Type B pancreatic cell (in vitro differentiated cells): ENCODE results near the gene RGS17. TPM values are rescaled to one million over a fixed set of nuclear protein-coding genes. Genes with fewer than 3 reads are reported as not detected.
"Not testable (repeated sequence)": the region's sequence is repeated elsewhere in the genome, so short reads cannot be mapped to it uniquely, and the experiment has no call there.

Source experiments
- DNase-seq: peaks from one replicate; pipeline ENCODE4 v3.0.0; 2021; ENCODE audit warnings: mixed read lengths; ENCODE audit not compliant: unreplicated experiment; ENCODE audit errors: extremely low spot score
- H3K27ac Mint-ChIP-seq: 2 replicates; pipeline ENCODE4 v1.8.0; 2021; ENCODE audit warnings: mild to moderate bottlenecking, mixed read lengths
- H3K27me3 Mint-ChIP-seq: 2 replicates; pipeline ENCODE4 v1.8.0; 2021; ENCODE audit warnings: mixed read lengths
- H3K36me3 Mint-ChIP-seq: 2 replicates; pipeline ENCODE4 v1.8.0; 2021; ENCODE audit warnings: mixed read lengths
- H3K4me1 Mint-ChIP-seq: one replicate; pipeline ENCODE4 v1.8.0; 2021; ENCODE audit warnings: mixed read lengths; ENCODE audit not compliant: unreplicated experiment
- H3K4me3 Mint-ChIP-seq: 2 replicates; pipeline ENCODE4 v1.8.0; 2021; ENCODE audit warnings: mild to moderate bottlenecking, mixed read lengths
- H3K9me3 Mint-ChIP-seq: 2 replicates; pipeline ENCODE4 v1.8.0; 2021; ENCODE audit warnings: mixed read lengths
- total RNA-seq: library from RNA; stranded (reverse); gene quantifications from 2 replicates; pipeline ENCODE4 v1.2.1, GENCODE V29; 2021; ENCODE audit warnings: low replicate concordance
- TF ChIP-seq, protein P1 (sequence below): fragments of 200-600 bp; sonication (generic); conservative IDR thresholded peaks from 2 replicates; pipeline ENCODE4 v1.5.0; 2021; ENCODE audit warnings: antibody characterized with exemption, mild to moderate bottlenecking

RGS17 gene
- total RNA-seq, 1 donor from 2014 or later = 3.7 TPM

- TF ChIP-seq, protein P1, sequence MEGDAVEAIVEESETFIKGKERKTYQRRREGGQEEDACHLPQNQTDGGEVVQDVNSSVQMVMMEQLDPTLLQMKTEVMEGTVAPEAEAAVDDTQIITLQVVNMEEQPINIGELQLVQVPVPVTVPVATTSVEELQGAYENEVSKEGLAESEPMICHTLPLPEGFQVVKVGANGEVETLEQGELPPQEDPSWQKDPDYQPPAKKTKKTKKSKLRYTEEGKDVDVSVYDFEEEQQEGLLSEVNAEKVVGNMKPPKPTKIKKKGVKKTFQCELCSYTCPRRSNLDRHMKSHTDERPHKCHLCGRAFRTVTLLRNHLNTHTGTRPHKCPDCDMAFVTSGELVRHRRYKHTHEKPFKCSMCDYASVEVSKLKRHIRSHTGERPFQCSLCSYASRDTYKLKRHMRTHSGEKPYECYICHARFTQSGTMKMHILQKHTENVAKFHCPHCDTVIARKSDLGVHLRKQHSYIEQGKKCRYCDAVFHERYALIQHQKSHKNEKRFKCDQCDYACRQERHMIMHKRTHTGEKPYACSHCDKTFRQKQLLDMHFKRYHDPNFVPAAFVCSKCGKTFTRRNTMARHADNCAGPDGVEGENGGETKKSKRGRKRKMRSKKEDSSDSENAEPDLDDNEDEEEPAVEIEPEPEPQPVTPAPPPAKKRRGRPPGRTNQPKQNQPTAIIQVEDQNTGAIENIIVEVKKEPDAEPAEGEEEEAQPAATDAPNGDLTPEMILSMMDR = no peak
- Mint-ChIP-seq H3K27me3 (peaks cover 17% of the 10 kb centered on the region), H3K4me1 (no peaks in the 10 kb centered on the region), H3K4me3 (no peak overlapping the region), H3K27ac (no peak overlapping the region), H3K36me3 (no peaks in the 10 kb centered on the region), H3K9me3 (peaks cover 3% of the 10 kb centered on the region)
- DNase-seq = no peak
These were observed 15.3 kb upstream of the RGS17 start for GRCh38 chr6:153146413-153146812.

DNA sequence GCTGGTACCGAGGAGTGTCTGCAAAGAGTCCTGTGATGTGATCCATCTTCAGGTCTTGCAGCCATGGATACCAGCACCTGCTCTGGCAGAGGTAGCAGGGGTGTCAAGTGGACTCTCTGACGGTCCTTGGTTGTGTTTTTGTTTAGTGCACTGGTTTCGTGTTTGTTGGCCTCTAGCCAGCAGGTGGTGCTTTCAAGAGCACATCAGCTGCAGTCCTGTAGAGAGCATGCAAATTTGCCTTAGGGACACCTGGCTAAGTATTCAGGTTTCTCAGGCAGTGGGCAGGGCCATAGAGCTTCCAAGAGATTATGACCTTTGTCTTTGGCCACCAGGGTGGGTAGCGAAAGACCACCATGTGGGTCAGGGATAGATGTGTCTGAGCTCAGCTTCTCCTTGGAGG lies 14.5 kb upstream of the RGS17 start:
- Mint-ChIP-seq H3K27me3 (peaks cover 17% of the 10 kb centered on the region), H3K27ac (no peak overlapping the region), H3K9me3 (peaks cover 3% of the 10 kb centered on the region), H3K4me1 (no peaks in the 10 kb centered on the region), H3K4me3 (no peak overlapping the region), H3K36me3 (no peaks in the 10 kb centered on the region)
- no peak for DNase-seq
- TF ChIP-seq, protein P1 = no peak

GRCh38 chr6:153143200-153143599 lies 12.1 kb upstream of the RGS17 start:
- Mint-ChIP-seq H3K4me3 (no peak overlapping the region), H3K4me1 (no peaks in the 10 kb centered on the region), H3K27me3 (peaks cover 9% of the 10 kb centered on the region), H3K27ac (no peak overlapping the region), H3K36me3 (no peaks in the 10 kb centered on the region), H3K9me3 (no peaks in the 10 kb centered on the region)
- TF ChIP-seq, protein P1 = no peak
- no peak for DNase-seq

DNA sequence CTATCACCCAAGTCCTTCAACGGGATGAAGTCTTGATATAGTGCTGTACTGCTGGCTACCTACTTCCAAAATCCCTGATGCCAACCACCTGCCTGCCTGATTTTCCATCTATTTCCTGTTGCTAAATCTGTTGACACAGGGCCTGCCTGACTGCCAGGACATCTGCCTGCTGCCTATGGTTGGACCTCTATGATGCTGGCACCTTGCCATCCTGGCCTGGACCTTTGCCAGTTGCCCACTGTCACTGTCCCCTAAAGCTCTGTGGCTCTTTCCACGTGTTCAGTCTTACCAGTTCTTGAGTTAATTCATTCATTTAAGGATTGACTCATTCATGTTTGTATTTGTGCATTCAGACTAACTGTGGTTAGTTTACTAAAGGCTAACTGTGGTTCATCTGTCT lies 9.2 kb upstream of the RGS17 start:
- Mint-ChIP-seq H3K4me3 (no peak overlapping the region), H3K27ac (no peak overlapping the region), H3K27me3 (peaks cover 6% of the 10 kb centered on the region), H3K4me1 (no peaks in the 10 kb centered on the region), H3K9me3 (no peaks in the 10 kb centered on the region), H3K36me3 (no peaks in the 10 kb centered on the region)
- no peak for DNase-seq
- TF ChIP-seq, protein P1 = no peak

DNA sequence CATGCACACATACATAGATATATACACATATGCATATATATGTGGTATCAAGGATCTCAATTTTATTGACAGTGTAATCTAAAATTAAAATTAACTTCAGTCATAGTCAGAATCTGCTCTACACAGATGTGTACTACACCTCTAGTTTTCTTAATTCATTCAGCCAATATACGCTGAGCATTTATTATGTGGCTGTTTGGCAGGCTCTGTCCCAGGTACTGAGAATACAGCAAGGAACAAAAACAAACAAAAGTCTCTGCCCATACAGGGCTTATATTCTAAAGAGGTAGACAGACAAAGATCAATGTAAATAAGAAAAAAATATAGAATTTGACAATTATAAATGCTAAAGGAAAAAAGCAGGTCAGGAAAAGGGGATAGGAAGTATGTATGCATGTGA lies 7.8 kb upstream of the RGS17 start:
- TF ChIP-seq, protein P1 = no peak
- no peaks in the 10 kb centered on the region for H3K27me3 Mint-ChIP-seq
- DNase-seq = no peak
- H3K9me3 Mint-ChIP-seq = no peaks in the 10 kb centered on the region
- no peak overlapping the region for H3K27ac Mint-ChIP-seq
- no peaks in the 10 kb centered on the region for H3K4me1 Mint-ChIP-seq
- no peaks in the 10 kb centered on the region for H3K36me3 Mint-ChIP-seq
- H3K4me3 Mint-ChIP-seq = no peak overlapping the region

- Mint-ChIP-seq H3K27me3 (peaks cover 17% of the 10 kb centered on the region), H3K4me3 (no peak overlapping the region), H3K9me3 (no peaks in the 10 kb centered on the region), H3K27ac (no peak overlapping the region), H3K36me3 (peaks cover 4% of the 10 kb centered on the region), H3K4me1 (peaks cover 8% of the 10 kb centered on the region)
- TF ChIP-seq, protein P1 = no peak
- DNase-seq = no peak
These were observed 4.6 kb upstream of the RGS17 start for GRCh38 chr6:153135681-153136080.

DNA sequence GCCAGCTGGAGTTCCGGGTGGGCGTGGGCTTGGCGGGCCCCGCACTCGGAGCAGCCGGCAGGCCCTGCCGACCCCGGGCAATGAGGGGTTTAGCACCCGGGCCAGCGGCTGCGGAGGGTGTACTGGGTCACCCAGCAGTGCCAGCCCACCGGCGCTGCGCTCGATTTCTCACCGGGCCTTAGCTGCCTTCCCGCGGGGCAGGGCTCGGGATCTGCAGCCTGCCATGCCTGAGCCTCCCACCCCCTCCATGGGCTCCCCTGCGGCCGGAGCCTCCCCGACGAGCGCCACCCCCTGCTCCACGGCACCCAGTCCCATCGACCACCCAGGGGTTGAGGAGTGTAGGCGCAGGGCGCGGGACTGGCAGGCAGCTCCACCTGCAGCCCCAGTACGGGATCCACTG lies 2.6 kb upstream of the RGS17 start:
- Mint-ChIP-seq H3K4me1 (peaks cover 14% of the 10 kb centered on the region), H3K27me3 (peaks cover 35% of the 10 kb centered on the region)
- H3K27ac Mint-ChIP-seq, DNase-seq, H3K36me3 Mint-ChIP-seq, H3K4me3 Mint-ChIP-seq, H3K9me3 Mint-ChIP-seq: not testable (repeated sequence)
